GM06990 (cell line): ENCODE measurements around the gene ARHGAP31.

Experiments used
- DNase-seq: peaks from one replicate; pipeline ENCODE4 v3.0.0-alpha.2; 2011; ENCODE audit not compliant: insufficient read length; ENCODE audit errors: extremely low read depth
- H3K27me3 ChIP-seq: replicated peaks from 2 replicates; pipeline ENCODE4 v1.6.0; 2011; ENCODE audit warnings: low read length; ENCODE audit not compliant: control insufficient read depth, insufficient read depth
- H3K36me3 ChIP-seq: 2 replicates; pipeline ENCODE4 v1.5.1; 2011; ENCODE audit warnings: low read length; ENCODE audit not compliant: control insufficient read depth, insufficient read depth
- H3K4me3 ChIP-seq: replicated peaks from 2 replicates; pipeline ENCODE4 v1.5.1; 2011; ENCODE audit warnings: low read depth, mild to moderate bottlenecking, control low read depth, low read length
- TF ChIP-seq, protein P1 (sequence below): IDR thresholded peaks from 2 replicates; pipeline ENCODE4 v1.5.1; 2011; ENCODE audit warnings: low read length, control low read depth, mild to moderate bottlenecking, inconsistent platforms; ENCODE audit not compliant: insufficient read depth, poor library complexity, severe bottlenecking

The ARHGAP31 gene

DNA sequence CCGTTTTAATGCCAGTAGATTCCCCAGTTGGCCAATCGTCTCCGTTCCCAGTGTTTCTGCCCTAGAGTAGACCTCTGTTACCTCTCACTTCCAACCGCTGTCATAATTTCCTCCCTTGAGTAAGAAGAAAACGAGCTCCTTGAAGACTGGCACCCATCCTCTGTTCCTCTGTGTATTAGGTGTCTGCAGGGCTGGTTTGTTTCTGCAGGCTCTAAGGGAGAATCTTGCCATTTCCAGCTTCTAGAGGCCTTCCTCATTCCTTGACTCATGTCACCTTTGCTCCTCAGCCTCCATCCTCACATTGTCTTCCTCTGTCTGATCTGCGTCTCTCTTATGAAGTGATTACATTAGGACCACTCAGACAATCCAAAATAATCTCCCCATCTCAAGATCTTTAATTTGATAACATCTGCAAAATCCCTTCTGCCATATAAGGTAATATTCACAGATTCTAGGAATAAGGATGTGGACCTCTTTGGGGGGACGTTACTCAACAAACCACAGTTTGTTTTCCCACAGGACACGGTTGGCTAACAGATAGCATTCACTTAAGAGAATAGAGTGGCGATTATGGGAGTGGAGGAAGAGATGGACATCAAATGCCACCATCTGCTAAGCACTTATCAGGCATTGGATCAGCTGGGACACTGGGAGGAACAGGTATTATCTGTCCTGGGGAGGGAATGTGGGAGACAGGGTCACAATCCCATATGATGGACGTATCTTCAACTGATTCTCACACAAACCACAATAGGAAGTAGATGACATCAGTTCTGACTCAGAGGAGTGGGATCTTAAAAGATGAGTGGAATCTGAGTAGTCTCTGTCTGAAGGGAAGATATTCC lies 17.1 kb downstream of the ARHGAP31 start:
- TF ChIP-seq, protein P1, sequence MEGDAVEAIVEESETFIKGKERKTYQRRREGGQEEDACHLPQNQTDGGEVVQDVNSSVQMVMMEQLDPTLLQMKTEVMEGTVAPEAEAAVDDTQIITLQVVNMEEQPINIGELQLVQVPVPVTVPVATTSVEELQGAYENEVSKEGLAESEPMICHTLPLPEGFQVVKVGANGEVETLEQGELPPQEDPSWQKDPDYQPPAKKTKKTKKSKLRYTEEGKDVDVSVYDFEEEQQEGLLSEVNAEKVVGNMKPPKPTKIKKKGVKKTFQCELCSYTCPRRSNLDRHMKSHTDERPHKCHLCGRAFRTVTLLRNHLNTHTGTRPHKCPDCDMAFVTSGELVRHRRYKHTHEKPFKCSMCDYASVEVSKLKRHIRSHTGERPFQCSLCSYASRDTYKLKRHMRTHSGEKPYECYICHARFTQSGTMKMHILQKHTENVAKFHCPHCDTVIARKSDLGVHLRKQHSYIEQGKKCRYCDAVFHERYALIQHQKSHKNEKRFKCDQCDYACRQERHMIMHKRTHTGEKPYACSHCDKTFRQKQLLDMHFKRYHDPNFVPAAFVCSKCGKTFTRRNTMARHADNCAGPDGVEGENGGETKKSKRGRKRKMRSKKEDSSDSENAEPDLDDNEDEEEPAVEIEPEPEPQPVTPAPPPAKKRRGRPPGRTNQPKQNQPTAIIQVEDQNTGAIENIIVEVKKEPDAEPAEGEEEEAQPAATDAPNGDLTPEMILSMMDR: no peak
- H3K27me3 ChIP-seq: no peaks in the 10 kb centered on the region
- no peak for DNase-seq
- H3K4me3 ChIP-seq: no peak overlapping the region
- H3K36me3 ChIP-seq: peaks cover 9% of the 10 kb centered on the region

DNA sequence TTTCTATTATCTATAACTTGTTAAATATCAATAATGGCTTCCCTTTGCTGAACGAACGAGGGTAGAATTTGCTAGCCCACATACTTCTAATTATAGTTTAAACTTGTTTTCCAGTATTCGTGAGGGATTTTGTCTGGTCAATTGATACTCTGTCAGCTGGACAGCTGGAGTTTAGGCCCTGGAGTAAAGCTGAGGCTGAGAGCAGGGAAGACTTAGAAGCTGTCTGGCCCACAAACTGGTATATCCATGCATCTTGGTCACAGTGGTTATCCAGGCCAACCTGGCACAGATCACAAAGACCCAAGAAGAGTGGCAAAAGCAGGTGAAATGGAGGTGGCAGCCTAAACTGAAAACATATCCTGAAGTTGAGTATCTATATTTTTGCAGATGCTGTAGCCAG lies 19.3 kb downstream of the ARHGAP31 start:
- no peaks in the 10 kb centered on the region for H3K27me3 ChIP-seq
- no peak for DNase-seq
- H3K36me3 ChIP-seq: peaks cover 9% of the 10 kb centered on the region
- TF ChIP-seq, protein P1: no peak
- no peak overlapping the region for H3K4me3 ChIP-seq

DNA sequence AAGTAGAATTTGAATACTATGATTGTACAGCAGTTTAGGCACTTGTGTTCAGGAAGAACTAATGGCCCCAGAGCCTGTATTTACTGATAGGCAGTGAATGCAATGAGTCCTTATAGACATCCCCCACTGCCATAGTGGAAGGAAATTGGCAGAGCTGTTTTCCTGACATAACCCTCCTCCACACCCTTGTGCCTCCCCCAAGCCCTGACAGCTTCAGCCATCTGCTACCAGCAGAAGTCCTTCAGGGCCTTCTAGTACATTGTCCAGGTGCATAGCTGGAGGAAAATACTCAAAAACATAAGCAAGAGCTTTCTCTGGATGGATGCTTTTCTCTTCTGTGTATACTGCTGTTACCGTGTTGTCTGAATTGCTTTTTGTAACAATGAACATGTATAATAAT lies 20.6 kb downstream of the ARHGAP31 start:
- H3K4me3 ChIP-seq: no peak overlapping the region
- no peaks in the 10 kb centered on the region for H3K27me3 ChIP-seq
- TF ChIP-seq, protein P1: no peak
- DNase-seq: no peak
- peaks cover 6% of the 10 kb centered on the region for H3K36me3 ChIP-seq

DNA sequence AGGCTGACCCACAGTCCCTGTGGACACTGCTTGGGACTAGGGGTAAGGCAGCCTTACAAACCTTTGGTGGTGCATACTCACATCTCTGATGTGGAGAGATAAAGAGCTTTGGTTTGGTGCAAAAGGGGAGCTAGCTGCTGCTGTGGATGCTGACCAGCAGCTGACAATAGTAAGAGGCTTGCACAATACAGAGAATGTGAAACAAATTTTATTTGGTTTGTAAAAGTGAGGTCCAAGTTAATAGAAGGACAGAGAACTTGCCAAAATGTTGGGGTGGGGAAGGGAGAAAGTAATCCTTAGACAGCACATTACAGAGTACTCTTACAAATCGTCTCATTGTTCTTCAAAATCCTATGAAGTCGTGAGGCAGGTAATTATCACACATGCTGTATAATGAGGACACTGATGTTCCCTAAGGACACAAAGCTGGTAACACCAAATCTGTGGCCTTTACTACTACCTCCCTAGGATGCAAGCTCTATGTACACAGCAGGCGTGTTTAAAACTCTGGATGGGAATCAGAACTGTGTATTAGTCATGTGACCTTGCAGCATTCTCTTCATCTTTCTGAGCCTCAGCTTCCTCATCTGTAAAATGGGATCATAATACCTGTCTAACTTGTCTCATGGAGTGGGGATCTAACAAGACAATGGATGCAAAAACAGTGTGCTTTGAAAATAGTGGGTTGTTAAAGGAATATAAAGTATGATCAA lies 21.6 kb downstream of the ARHGAP31 start:
- no peaks in the 10 kb centered on the region for H3K27me3 ChIP-seq
- TF ChIP-seq, protein P1: no peak
- peaks cover 6% of the 10 kb centered on the region for H3K36me3 ChIP-seq
- no peak for DNase-seq
- no peak overlapping the region for H3K4me3 ChIP-seq

DNA sequence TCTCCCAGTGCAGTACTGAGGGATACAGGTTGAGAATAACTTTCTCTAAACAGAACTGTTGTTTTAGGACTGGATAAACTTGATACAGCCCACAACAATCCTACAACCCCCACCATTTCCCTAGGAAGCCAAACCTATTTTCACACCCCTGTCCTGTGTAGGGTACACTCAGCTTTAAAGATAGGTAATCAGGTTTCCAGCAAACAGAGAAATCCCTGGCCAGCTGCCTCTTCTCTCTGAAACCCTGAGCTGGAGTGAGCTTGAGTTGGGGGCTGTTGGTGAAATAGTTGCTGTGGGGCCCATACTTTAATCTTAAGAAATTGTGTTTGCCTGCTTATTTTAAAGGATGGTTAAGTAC lies 22.1 kb downstream of the ARHGAP31 start:
- TF ChIP-seq, protein P1: no peak
- Histone ChIP-seq H3K36me3 (peaks cover 6% of the 10 kb centered on the region), H3K27me3 (no peaks in the 10 kb centered on the region), H3K4me3 (no peak overlapping the region)
- DNase-seq: no peak
